Fibroblast of the aortic adventitia (primary cell): ENCODE measurements around the gene PILRB. TPM values are rescaled to one million over a fixed set of nuclear protein-coding genes. Genes with fewer than 3 reads are reported as not detected.

Source experiments
- DNase-seq: peaks from one replicate; pipeline ENCODE4 v3.0.0-alpha.2; 2010; ENCODE audit warnings: low read depth
- H3K4me3 ChIP-seq: 2 replicates; pipeline ENCODE4 v1.5.1; 2011; ENCODE audit warnings: low read depth, mild to moderate bottlenecking, control low read depth, low read length, moderate library complexity
- CTCF ChIP-seq: IDR thresholded peaks from 2 replicates; pipeline ENCODE4 v1.5.1; 2011; ENCODE audit warnings: mild to moderate bottlenecking, low read length, control low read depth, inconsistent platforms; ENCODE audit not compliant: insufficient read depth
- small RNA-seq: library from RNA; depleted of rRNA; stranded (forward); fragments of <200 nt; gene quantifications from one replicate; pipeline ENCODE3, GENCODE V24; 2012
- total RNA-seq: library from RNA; depleted of rRNA; stranded (reverse); fragments of >200 nt; gene quantifications from 2 replicates; pipeline ENCODE4 v1.2.3, GENCODE V29; 2012; ENCODE audit warnings: low replicate concordance

Gene PILRB
- total RNA-seq, 1 donor = 8.1 TPM

GRCh38 chr7:100415448-100415847, 57.5 kb downstream of the PILRB start:
- TF ChIP-seq CTCF = no peak
- no peak for DNase-seq
- H3K4me3 ChIP-seq = no peak overlapping the region

Small RNA genes lying within 50 kb of the gene (small RNA-seq; reads per million reads assigned to genes)
- not detected for gene RF00019

Other genes with a start within 250 kb of the PILRB start
- gene TAF6, start 238.8 kb upstream of the PILRB start, total RNA-seq = 38.6 and 42.7 TPM in 2 replicates
- 25.4 and 54.5 TPM in 2 replicates for gene CNPY4, start 238.5 kb upstream of the PILRB start, total RNA-seq
- gene MBLAC1, start 231.2 kb upstream of the PILRB start, total RNA-seq = 1.9 and 4.2 TPM in 2 replicates
- gene LAMTOR4, start 209.2 kb upstream of the PILRB start, total RNA-seq = 82.2 and 316 TPM in 2 replicates
- 3.5 and 10.0 TPM in 2 replicates for gene TRAPPC14, start 199.4 kb upstream of the PILRB start, total RNA-seq
- gene GAL3ST4, start 189.5 kb upstream of the PILRB start, total RNA-seq = 4.0 and 9.8 TPM in 2 replicates
- gene GPC2, start 180.7 kb upstream of the PILRB start, total RNA-seq = 1.2 and 4.5 TPM in 2 replicates
- 0.90 and 4.8 TPM in 2 replicates for gene STAG3, start 180.2 kb upstream of the PILRB start, total RNA-seq
- not detected in 2 replicates for gene PVRIG, start 138.2 kb upstream of the PILRB start, total RNA-seq
- gene SPDYE3, start 50.4 kb upstream of the PILRB start, total RNA-seq = not detected in 2 replicates
- gene PILRA, start 15.4 kb downstream of the PILRB start, total RNA-seq = 0.27 TPM in 1 of 2 replicates, not detected in the other
- 2.4 and 3.0 TPM in 2 replicates for gene ZCWPW1, start 70.6 kb downstream of the PILRB start, total RNA-seq
- 48.0 and 49.6 TPM in 2 replicates for gene MEPCE, start 71.7 kb downstream of the PILRB start, total RNA-seq
- 8.8 and 9.2 TPM in 2 replicates for gene PPP1R35, start 78.4 kb downstream of the PILRB start, total RNA-seq
- 0.27 TPM in 1 of 2 replicates, not detected in the other for gene SPACDR, start 106.1 kb downstream of the PILRB start, total RNA-seq
- 25.6 and 31.6 TPM in 2 replicates for gene TSC22D4, start 121.1 kb downstream of the PILRB start, total RNA-seq
- gene NYAP1, start 125.8 kb downstream of the PILRB start, total RNA-seq = 0.81 and 5.6 TPM in 2 replicates
- gene AGFG2, start 181.1 kb downstream of the PILRB start, total RNA-seq = 10.7 and 19.3 TPM in 2 replicates
- gene SAP25, start 215.8 kb downstream of the PILRB start, total RNA-seq = not detected in 2 replicates
- gene LRCH4, start 228.0 kb downstream of the PILRB start, total RNA-seq = 9.4 and 21.3 TPM in 2 replicates
- gene FBXO24, start 228.2 kb downstream of the PILRB start, total RNA-seq = 0.54 TPM in 1 of 2 replicates, not detected in the other
- 165 and 286 TPM in 2 replicates for gene PCOLCE, start 244.2 kb downstream of the PILRB start, total RNA-seq